Spleen (tissue), 7 donors: ENCODE data around the gene CERCAM.

Experiments
- POLR2A ChIP-seq, 3 donors: fragments of 450-650 bp; IDR thresholded peaks; one replicate each; pipeline ENCODE4 v1.5.1; 2017; ENCODE audit warnings: antibody characterized with exemption in 3 of 3, mild to moderate bottlenecking in 1 of 3
- POLR2AphosphoS5 ChIP-seq, 3 donors: sonication (generic); formaldehyde crosslinking; IDR thresholded peaks; one replicate each; pipeline ENCODE4 v1.5.1; 2017; ENCODE audit warnings: antibody characterized with exemption in 3 of 3
- TF ChIP-seq, protein P1 (sequence below), 11 experiments: fragments of 200-600 bp in 7 of 11; fragments of 450-650 bp in 4 of 11; sonication (generic) in 4 of 11; IDR thresholded peaks in 8 of 11; conservative IDR thresholded peaks in 3 of 11; 1 replicate in 7 of 11; 2 replicates in 4 of 11; pipeline versions ENCODE4 v1.4.0 to v1.8.0; 2016 to 2021; ENCODE audit warnings: antibody characterized with exemption in 11 of 11, inconsistent platforms in 4 of 11, mild to moderate bottlenecking in 1 of 11
- donor health status: DM: no; HTN: no; CAD: no; lungs with moderate emphysema.
- donor health status: DM: no; HTN: no; CAD: no.
- donor health status: DM: no; HTN: no; CAD: no.

DNA sequence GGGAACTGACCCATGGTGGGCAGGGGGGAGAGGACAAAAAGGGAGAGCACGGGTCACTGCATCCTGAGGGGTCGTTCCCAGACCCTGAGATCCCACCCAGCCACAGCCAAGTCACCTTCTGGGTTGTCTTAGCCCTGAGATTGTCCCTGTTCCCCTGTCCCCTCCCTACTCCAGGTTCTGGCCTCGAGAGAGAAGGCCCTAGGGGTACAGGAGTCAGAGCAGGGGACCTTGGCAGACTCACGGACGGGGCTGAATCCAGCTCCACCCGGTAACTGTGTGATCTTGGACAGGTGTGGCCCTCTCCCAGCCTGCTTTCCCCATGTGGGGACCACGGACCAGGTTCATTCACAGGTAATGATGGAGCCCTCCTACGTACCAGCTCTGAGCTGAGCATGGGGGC lies 11.2 kb upstream of the CERCAM start:
- TF ChIP-seq, protein P1, sequence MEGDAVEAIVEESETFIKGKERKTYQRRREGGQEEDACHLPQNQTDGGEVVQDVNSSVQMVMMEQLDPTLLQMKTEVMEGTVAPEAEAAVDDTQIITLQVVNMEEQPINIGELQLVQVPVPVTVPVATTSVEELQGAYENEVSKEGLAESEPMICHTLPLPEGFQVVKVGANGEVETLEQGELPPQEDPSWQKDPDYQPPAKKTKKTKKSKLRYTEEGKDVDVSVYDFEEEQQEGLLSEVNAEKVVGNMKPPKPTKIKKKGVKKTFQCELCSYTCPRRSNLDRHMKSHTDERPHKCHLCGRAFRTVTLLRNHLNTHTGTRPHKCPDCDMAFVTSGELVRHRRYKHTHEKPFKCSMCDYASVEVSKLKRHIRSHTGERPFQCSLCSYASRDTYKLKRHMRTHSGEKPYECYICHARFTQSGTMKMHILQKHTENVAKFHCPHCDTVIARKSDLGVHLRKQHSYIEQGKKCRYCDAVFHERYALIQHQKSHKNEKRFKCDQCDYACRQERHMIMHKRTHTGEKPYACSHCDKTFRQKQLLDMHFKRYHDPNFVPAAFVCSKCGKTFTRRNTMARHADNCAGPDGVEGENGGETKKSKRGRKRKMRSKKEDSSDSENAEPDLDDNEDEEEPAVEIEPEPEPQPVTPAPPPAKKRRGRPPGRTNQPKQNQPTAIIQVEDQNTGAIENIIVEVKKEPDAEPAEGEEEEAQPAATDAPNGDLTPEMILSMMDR (IDR thresholded peaks at IDR 0.05 in 8 of 11, conservative IDR thresholded peaks at IDR 0.05 in 3 of 11) = no peak
- no peak for TF ChIP-seq POLR2A (IDR thresholded peaks at IDR 0.05)
- no peak for TF ChIP-seq POLR2AphosphoS5 (IDR thresholded peaks at IDR 0.05)
